Left lung (tissue), 10 donors: Measurements from ENCODE around the gene MYL12B. TPM values are rescaled to one million over a fixed set of nuclear protein-coding genes. Genes with fewer than 3 reads are reported as not detected.
"Not testable (repeated sequence)": the region's sequence is repeated elsewhere in the genome, so short reads cannot be mapped to it uniquely, and the experiment has no call there.

ENCODE experiments used
- ATAC-seq: fragments of 200-7000 bp; cut with Tn5 transposase; one replicate; pipeline ENCODE4 v1.9.1; 2020; ENCODE audit warnings: moderate library complexity
- DNase-seq, 4 donors: peaks; one replicate each; pipeline ENCODE4 v3.0.0-alpha.2; 2013 to 2020
- H3K27ac ChIP-seq, 2 donors: fragments of 200-600 bp; sonication (generic) in 1 of 2; one replicate each; pipeline versions ENCODE4 v1.5.0 to v1.8.0; 2020 to 2021
- H3K27me3 ChIP-seq, 2 donors: fragments of 200-600 bp; sonication (generic) in 1 of 2; one replicate each; pipeline versions ENCODE4 v1.5.0 to v1.8.0; 2020 to 2021
- H3K36me3 ChIP-seq, 2 donors: fragments of 200-600 bp; sonication (generic) in 1 of 2; one replicate each; pipeline versions ENCODE4 v1.5.0 to v1.8.0; 2020 to 2021
- H3K4me1 ChIP-seq, 2 donors: fragments of 200-600 bp; one replicate each; pipeline ENCODE4 v1.8.0; 2021
- H3K4me3 ChIP-seq, 2 donors: fragments of 200-600 bp; sonication (generic) in 1 of 2; one replicate each; pipeline versions ENCODE4 v1.5.0 to v1.8.0; 2020 to 2021; ENCODE audit warnings: mild to moderate bottlenecking in 1 of 2
- H3K9me3 ChIP-seq, 2 donors: fragments of 200-600 bp; sonication (generic) in 1 of 2; one replicate each; pipeline versions ENCODE4 v1.5.0 to v1.8.0; 2020 to 2021
- intact Hi-C, 2 donors: fragments of 100-400 bp; cut with DNase I; formaldehyde crosslinking; loops; one replicate each; pipeline versions ENCODE4 v1.11.2 to v1.14.2; 2022
- polyA plus RNA-seq, 6 donors: library from polyadenylated mRNA; unstranded; fragments of 120-200 nt; gene quantifications; one replicate each; pipeline ENCODE4 v1.2.1, GENCODE V29; 2013; ENCODE audit not compliant: insufficient read length in 6 of 6
- total RNA-seq, 2 donors: library from RNA; stranded (reverse); fragmentation: NEBNext Ultra II Directional; extraction: Animal tissue kit (Norgen Biotek cat#: 25700); gene quantifications; one replicate each; pipeline ENCODE4 v1.2.1, GENCODE V29; 2021
- TF ChIP-seq, protein P1 (sequence below), 2 donors: fragments of 200-600 bp; sonication (generic) in 1 of 2; IDR thresholded peaks; one replicate each; pipeline versions ENCODE4 v1.5.0 to v1.8.0; 2021; ENCODE audit warnings: antibody characterized with exemption in 2 of 2
- donor health status: DM: no; HTN: yes; CAD: no.
- donor health status: DM: no; HTN: no; CAD: no.

MYL12B gene
- total and polyA plus RNA-seq, 8 donors = 377 to 473 (median 420) TPM

DNA sequence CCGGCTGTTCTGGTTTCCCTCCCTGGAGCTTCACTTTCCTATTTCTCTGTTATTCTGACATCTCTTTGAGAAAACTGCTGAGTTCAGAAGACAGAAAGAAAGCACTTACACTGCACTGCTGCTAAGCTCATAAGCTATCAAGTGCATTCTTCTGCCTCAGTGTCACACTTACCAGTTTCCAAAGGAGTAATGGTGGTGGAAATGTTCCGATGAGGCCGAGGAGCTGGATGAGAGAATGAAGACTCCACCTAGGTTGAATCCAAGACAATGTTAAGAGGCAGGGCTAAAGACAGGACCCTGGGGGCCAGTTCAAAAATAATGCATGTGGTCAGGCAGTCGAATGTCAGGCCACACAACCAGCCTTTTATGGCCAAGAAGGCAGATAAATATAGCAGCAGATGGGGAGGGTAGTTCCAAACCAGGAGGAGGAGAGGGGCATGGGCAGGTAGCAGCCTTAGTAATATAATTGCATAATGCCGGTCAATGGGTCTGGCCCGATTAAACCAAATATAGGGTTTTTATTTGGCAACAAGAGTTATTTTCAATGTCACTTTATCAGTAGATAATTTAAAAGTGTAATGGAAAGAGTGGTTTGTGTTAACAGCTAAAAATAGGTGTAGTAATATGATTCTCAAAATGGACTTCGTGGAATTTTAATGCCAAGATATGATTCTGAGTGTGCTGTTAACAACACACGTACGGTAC lies 42.1 kb upstream of the MYL12B start, which contains the start of gene MYOM1:
TSS of gene MYOM1 (minus strand) at position 338 of the 705 bp plus-strand sequence. CDS start 4,745 bp downstream, outside the sequence.
- Histone ChIP-seq H3K4me3 (no peak within 1 kb of the TSS), H3K27ac (no peak within 1 kb of the TSS), H3K9me3 (no peaks in the 10 kb centered on the region), H3K36me3 (no peaks in the 10 kb centered on the region), H3K4me1 (no peaks in the 10 kb centered on the region), H3K27me3 (no peaks in the 10 kb centered on the region)
- ATAC-seq (no peak), DNase-seq (no peak)
- TF ChIP-seq, protein P1, sequence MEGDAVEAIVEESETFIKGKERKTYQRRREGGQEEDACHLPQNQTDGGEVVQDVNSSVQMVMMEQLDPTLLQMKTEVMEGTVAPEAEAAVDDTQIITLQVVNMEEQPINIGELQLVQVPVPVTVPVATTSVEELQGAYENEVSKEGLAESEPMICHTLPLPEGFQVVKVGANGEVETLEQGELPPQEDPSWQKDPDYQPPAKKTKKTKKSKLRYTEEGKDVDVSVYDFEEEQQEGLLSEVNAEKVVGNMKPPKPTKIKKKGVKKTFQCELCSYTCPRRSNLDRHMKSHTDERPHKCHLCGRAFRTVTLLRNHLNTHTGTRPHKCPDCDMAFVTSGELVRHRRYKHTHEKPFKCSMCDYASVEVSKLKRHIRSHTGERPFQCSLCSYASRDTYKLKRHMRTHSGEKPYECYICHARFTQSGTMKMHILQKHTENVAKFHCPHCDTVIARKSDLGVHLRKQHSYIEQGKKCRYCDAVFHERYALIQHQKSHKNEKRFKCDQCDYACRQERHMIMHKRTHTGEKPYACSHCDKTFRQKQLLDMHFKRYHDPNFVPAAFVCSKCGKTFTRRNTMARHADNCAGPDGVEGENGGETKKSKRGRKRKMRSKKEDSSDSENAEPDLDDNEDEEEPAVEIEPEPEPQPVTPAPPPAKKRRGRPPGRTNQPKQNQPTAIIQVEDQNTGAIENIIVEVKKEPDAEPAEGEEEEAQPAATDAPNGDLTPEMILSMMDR (IDR thresholded peaks at IDR 0.05) = no peak
- intact Hi-C loops = no loop called here

DNA sequence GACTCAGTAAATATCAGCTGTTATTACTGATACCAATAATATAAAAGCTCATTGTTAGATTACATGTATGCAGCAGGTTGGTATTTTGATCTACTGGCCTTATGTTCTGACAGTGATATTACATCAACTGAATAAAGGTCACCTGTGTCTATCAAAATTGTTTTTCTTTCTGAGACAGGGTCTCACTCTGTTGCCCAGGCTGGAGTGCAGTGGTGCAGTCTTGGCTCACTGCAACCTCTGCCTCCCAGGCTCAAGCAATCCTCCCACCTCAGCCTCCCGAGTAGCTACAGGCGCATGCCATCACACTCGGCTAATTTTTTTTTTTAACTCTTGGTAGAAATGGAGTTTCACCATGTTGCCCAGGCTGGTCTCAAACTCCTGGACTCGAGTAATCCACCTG lies 41.1 kb upstream of the MYL12B start:
- H3K27me3 ChIP-seq, H3K27ac ChIP-seq, H3K36me3 ChIP-seq, DNase-seq, H3K4me3 ChIP-seq, H3K4me1 ChIP-seq, intact Hi-C loops, ATAC-seq, H3K9me3 ChIP-seq: not testable (repeated sequence)

DNA sequence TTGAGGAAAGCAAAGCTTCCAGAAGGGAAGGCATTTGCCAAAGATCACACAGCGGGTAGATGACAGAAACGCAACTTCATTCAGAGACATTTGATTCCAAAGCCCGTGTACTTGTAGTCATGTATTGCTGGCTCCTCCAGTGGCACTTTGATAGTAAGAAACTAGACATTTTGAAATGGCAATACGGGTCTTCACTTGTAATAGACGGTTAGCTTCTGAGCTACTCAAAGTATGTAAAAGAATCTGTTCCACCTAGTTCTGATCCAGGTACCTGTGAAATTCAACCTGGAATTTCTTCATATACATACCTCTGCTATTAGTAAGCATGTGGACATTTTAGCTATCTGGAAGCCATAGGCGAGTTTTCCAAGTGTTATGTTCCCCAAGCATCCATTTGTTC lies 40.4 kb upstream of the MYL12B start:
- Histone ChIP-seq H3K36me3 (no peaks in the 10 kb centered on the region), H3K27ac (no peak overlapping the region), H3K4me3 (no peak overlapping the region), H3K9me3 (no peaks in the 10 kb centered on the region), H3K27me3 (no peaks in the 10 kb centered on the region), H3K4me1 (no peaks in the 10 kb centered on the region)
- no peak for ATAC-seq
- no peak for DNase-seq
- intact Hi-C loops = no loop called here
- TF ChIP-seq, protein P1 (IDR thresholded peaks at IDR 0.05) = no peak

DNA sequence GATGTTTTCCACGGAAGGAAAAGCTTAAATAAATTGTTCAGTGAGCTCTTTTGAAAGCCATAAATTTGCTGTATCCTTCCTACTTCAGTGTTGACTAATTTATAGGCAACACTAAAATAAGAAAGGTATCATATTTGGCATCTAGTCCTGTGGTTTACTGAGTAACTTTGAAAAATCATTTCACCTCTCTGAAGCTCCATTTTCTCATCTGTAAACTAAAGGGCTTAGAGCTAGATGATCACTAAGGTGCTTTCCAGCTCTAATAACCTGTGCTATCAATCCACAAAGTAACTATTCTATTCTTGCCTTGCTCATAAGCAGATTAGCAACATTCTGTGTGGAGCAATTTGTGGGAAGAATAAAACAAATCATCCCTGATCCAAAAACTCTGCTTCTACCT lies 38.6 kb upstream of the MYL12B start:
- ATAC-seq = no peak
- no peaks in the 10 kb centered on the region for H3K4me1 ChIP-seq
- intact Hi-C loops = no loop called here
- TF ChIP-seq, protein P1 (IDR thresholded peaks at IDR 0.05) = no peak
- no peaks in the 10 kb centered on the region for H3K27me3 ChIP-seq
- H3K36me3 ChIP-seq = no peaks in the 10 kb centered on the region
- H3K9me3 ChIP-seq = no peaks in the 10 kb centered on the region
- no peak for DNase-seq
- no peak overlapping the region for H3K4me3 ChIP-seq
- H3K27ac ChIP-seq = no peak overlapping the region

DNA sequence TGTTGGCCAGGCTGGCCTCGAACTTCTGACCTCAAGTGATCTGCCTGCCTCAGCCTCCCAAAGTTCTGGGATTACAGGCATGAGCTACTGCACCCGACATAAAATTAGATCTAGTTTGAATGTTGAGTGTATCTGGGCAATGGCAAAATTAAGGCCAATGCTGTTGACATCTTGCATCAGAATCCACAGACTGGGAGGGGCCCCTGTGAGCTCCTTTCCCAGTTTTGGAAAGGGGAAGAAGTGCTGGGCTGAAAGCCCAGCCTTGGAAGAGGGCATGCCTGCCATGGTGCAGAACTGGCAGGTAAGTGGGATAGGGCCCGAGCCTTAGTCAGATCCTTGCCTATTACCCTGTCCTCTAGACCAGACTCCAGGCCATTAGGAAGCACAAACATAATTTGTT lies 37.7 kb upstream of the MYL12B start:
- Histone ChIP-seq H3K27me3 (no peaks in the 10 kb centered on the region), H3K4me1 (no peaks in the 10 kb centered on the region), H3K9me3 (no peaks in the 10 kb centered on the region), H3K4me3 (no peak overlapping the region), H3K36me3 (no peaks in the 10 kb centered on the region), H3K27ac (no peak overlapping the region)
- ATAC-seq (no peak), DNase-seq (no peak)
- TF ChIP-seq, protein P1 (IDR thresholded peaks at IDR 0.05) = no peak
- intact Hi-C loops = no loop called here

DNA sequence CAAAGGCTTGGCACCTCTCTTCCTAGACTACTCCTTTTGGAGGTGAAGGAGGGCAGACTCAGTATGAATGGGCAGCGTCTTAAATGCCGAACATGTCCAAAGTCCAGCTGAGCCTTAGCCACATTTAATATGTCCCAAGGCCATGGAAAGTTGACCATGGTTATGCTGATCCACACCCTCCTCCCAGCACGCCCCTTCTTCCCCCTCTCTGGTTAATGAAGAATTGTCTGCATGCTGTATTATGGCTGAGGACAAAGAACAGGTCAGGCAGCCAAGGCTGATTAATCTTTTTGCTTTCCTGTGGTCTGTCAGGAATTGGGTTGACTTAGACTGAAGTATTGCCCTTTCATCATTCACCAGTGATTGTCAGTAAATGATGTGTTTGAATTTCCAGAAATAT lies 36.3 kb upstream of the MYL12B start:
- H3K36me3 ChIP-seq = no peaks in the 10 kb centered on the region
- ATAC-seq (no peak), DNase-seq (no peak)
- no peak overlapping the region for H3K4me3 ChIP-seq
- intact Hi-C loops = no loop called here
- TF ChIP-seq, protein P1 (IDR thresholded peaks at IDR 0.05) = no peak
- H3K4me1 ChIP-seq = no peaks in the 10 kb centered on the region
- no peak overlapping the region for H3K27ac ChIP-seq
- no peaks in the 10 kb centered on the region for H3K9me3 ChIP-seq
- no peaks in the 10 kb centered on the region for H3K27me3 ChIP-seq
